NCI-H187 treated with DMSO at 0.1 percent for 48 hours (cell line): ENCODE data around the gene MBP.
"Not testable (repeated sequence)": the region's sequence is repeated elsewhere in the genome, so short reads cannot be mapped to it uniquely, and the experiment has no call there.

Source experiments
- DNase-seq: peaks from one replicate; lab custom pipeline; 2025; lab: John Stamatoyannopoulos, UW

The MBP gene

DNA sequence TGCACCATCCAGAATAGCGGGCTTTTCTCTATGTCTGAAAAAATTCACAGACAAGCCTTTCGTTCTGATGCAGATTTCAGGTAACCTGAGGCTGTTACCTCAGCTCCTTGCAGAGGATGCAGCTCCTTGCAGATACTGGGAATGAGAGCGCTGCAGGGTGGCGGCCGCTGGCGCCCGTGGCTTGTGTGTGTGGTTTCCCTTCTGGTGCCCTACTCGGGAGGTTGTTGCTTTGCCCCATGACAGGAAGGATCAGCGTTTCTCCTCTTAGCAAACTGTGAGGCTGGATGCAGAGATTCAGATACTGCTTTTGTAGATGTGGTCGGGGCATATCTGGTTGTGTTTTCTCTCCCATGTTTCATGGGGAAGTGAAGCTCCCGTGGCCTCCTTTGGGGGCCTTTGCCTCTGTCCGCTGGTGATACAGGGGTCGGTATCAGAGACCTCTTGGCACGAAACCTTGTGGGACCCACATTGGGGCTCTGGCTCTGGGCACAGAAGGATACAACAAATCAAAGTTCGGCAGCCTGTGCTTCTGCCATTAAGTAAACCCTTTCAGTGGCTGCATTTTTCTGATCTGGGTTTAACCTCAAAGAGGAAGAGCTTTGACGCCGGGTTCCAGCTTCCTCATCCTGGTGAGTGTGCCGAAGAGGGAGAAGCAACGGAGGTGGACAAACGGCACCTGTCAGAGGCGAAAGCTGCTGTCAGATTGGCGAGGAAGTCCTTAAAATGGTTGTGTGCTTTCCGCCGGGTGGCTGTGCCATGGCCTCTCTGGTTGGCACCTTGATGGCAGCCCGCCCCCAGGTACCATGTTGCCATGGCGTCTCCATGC is 127.8 kb downstream of the MBP start:
- DNase-seq: no peak

DNA sequence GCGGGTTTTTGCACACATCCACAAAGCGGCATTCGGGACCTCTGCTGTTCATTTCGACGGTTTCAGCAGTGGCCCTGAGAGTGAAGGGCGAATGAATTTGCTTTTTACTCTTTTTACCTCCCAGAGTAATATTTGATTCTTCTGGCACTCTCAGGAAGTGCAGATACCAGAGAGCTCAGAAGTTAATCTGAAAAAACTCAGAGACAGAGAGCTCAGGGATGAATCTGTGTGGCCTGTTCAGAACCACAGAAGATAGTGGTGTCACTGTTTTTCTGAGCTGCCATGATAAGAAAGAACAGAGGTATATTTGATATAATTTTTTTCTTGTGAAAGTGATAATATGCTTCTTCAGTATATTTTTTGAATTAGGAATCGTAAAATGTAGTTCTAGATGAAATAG is 129.3 kb downstream of the MBP start:
- DNase-seq: no peak

DNA sequence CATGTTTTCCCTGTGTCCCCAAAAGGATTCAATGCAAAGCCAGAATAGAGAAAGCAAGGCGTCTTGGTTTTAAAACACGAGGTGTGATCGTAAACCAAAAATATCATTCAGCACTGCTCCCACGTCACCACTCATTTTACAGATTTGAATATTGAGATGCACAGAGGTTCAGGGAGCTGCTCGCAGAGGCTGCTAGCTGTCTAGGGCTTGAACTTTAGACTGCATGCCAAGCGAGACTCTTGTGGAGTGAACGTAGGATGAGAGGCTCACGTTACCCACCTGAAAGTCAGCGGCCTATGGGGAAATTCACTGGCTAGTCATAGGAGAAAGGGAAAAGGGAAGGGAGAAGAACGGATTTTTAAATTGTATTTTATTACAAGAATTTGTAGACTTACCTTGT is 130.1 kb downstream of the MBP start:
- no peak for DNase-seq

DNA sequence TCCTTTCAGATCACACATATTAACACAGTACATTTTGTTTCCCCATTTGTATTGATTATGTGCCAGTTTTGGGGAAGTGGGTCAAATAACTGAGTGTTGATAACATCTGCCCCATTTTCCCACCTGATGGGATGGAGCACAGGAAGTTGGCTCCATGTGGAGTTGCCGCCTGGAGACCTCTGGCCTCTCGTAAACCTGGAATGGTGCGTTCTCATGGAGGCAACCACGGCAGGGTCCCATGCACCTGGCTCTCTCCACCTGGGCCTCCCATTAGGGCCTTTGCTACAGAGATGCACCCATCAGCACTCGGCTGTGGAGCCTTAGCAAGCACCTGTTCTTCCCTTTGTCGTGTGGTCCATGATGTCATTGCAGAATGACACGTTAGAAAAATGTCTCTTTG is 130.6 kb downstream of the MBP start:
- DNase-seq: no peak

DNA sequence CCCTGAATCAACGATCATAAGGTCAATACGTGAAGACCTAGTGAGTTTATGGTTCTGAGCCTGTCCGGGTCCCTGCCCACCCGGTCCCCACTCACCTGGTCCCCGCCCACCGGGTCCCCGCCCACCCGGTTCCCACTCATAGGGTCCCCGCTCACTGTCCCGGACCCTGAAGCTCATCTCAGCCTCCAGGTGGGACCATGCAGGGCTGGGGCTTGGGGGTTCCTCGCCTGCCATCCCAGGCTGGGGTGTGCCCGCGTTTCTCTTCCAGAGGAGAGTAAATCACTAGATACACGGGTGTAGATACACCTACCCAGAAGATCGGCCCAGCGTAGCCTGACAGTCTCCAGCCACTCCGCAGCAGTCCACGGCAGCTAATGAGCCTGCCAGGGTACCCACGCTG is 131.5 kb downstream of the MBP start:
- no peak for DNase-seq

DNA sequence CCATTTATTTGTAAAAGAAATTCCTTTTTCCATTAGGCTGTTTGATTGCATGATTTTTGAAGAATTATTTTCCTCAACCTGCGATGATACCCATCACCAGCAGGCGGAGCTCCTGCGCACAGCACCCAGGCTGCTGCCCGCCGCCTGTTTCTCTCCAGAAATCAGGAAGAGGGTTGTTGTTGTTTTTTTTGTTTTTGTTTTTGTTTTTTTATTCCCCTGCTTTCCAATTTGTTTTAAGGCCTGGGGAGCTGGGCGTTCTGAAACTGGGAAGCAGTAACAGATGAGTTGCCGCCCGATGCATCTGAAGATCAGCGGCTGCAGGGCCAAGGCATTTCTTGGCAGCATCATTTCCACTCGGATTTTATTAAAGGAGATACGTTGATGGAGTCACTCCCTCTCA is 132.1 kb downstream of the MBP start:
- DNase-seq: no peak

DNA sequence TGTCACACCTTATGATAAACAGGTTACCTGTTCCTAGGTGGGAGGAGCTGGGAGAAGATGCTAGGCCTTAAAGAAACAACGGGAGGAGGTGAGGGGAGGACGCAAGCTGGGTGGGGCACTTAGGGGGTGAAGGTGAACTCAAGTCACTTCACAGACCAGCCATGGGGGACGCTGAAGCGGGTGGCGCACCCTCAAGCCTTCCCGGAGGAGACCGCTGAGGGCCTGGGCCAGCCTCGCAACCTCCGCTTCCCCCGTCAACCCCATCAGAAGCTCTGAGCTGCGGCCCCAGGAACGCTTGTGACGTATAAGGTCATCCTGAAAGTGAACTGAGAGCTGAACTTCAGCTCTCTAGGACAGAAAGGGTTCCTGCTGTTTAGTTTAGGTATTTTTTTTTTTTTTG is 133.5 kb downstream of the MBP start:
- DNase-seq: no peak

DNA sequence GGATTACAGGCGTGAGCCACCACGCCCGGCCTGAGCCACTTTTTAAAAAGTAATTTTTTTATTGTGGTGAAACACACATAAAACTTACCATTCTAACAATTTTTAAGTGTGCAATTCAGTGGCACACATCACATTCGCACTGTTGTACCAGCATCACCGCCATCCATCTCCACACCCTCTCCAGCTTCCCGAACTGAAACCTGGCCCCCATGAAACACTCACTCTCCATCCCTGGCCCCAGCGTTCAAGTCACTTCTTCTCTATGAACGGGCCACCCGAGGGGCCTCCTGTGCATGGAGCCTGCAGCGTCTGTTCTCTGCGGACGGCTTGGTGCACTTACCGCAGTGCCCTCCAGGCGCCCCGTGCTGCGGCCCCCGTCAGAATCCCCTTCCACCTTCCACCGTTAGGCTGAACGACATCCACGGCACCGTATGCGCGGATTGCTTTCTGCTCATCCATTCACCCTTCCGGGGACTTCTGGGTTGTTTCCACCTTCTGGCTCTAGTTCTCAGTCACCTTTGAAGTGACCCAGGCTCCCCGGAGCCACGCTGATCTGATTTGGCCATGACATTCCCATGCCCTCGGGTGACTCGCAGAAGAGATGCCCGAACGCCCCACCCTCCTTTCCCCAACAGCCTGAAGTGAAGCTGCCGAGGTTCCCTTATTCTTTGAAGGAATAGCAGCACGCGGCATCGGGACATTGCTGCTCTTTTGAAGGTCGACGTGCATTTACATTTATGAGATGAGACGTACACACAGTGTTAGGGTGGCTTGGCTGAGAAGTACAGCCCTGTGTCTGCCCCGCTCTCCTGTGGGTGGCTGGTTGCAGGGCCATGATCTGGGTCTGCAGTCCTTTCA is 134.4 kb downstream of the MBP start:
- no peak for DNase-seq

DNA sequence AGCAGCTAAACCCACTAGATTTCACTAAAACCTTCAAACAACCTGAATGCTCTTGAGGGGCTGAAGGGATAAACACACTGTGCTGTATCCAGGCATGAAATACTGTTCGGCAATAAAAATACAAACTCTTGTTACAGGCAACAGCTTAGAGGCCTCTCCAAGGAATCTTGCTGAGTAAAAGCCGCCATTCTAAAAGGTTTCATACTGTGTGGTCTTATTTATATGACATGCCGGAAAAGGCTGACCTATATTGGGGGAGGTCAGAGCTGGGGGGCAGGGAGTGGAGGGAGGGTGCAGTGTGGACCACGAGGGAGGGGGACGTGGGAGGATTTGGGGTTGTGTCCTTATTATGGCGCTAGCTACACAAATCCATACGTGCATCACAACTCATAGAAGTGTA is 136.2 kb downstream of the MBP start:
- no peak for DNase-seq

DNA sequence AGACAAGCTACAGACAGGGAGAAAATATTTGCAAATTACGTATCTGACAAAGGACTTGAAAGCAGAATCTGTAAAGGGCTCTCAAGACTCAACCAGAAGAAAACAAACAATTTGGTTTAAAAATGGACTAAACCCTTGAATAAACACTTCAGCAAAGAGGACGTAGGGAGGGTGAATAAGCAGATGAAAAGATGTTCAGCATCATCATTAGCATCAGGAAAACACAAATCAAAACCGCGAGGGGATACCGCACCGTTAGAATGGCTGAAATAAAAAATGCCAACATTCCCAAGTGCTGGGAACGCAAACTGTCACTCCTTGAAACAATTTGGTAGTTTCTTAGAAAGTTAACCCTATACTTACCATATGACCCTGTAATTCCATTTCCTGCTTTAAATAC is 136.7 kb downstream of the MBP start:
- no peak for DNase-seq

DNA sequence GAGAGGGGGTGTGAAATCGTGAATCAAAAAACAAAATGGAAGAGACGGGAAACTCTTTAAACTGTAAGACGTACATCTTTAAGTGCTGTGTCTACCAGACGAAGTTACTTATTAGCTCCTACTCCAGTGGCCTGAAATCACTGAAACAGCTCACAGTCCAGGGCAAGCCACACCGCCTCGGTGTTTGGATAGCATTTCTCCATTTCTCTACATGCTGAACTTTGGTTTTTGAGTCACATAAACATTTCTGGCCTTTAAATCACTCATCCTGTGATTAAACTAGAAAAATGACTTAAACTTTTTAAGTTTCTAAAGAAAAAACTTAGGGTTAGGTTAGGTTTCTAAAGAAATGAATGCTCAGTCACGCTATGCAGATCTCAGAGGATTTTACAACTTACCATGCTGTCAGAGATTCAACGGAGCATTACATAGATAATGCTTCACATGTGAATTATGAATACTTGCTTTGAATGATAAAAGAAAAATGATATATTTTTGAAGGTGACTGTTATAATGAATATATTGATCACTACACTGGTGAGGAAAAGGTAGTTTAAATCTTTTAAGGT is 138.4 kb downstream of the MBP start:
- no peak for DNase-seq

DNA sequence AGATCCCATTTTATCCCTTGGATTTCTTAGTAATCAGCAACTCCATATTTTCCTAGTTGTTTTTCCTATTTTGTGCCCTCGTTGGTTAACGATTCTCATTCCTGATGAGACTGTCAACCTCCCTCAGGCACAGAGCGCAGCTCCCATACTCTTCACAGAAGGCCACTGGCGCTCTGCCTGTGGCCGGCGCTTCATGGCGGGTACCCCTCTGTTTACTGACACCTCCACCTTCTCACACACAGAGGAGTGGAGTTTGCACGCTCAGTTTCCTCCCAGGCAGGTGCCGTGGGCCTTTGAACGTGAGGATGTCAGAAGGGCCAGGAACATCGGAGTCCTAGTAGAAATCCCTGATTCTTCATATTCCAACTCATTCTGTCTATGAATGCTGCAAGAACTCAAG is 139.0 kb downstream of the MBP start:
- no peak for DNase-seq

DNA sequence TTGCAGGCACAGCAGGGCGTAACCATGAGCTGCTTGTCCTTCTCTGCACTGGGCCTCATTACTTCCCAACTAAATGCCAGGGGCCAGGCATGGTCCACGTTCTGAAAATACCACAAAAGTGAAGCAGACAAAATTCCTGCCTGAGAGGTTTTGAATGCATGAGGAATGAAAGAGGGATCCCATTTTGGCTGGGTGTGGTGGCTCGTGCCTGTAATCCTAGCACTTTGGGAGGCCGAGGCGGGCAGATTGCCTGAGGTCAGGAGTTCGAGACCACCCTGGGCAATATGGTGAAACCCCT is 139.5 kb downstream of the MBP start:
- DNase-seq: no peak

DNA sequence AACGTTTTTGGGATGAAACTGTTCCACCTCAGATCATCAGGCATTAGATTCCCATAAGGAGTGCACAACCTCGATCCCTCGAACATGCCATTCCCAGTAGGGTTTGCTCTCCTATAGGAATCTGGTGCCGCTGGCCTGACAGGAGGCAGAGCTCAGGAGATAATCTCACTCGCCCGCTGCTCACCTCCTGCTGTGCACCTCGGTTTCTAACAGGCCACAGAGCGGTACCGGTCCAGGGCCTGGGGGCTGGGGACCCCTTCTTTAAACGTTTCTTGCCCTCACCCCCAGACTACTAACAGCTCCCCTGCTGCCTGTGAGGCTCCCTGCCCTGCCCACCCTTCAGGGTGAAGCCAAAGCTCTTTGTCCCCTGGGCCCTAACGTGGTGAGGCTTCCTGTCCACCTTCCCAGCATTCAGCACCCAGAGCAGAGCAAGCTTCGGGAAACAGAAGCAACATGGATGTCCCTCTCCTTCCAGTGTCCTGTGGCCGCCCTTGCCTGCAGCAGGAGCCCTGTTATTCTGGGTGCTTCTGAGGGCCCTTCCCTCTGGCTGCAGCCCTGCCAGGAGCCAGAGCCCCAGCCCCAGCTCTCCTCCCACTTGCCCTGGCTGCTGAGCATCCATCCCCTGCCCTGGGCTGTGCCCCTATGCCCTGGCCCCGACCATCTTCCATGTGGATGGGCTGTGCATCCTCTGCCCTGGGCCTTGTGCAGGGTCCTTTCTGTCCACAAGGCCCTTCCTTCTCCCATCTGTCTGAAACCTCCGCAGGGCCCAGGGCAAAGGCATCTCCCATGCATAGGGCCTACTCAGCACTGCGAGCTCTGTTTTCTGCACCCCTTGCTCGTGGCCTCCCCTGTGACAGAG is 140.1 kb downstream of the MBP start:
- no peak for DNase-seq

DNA sequence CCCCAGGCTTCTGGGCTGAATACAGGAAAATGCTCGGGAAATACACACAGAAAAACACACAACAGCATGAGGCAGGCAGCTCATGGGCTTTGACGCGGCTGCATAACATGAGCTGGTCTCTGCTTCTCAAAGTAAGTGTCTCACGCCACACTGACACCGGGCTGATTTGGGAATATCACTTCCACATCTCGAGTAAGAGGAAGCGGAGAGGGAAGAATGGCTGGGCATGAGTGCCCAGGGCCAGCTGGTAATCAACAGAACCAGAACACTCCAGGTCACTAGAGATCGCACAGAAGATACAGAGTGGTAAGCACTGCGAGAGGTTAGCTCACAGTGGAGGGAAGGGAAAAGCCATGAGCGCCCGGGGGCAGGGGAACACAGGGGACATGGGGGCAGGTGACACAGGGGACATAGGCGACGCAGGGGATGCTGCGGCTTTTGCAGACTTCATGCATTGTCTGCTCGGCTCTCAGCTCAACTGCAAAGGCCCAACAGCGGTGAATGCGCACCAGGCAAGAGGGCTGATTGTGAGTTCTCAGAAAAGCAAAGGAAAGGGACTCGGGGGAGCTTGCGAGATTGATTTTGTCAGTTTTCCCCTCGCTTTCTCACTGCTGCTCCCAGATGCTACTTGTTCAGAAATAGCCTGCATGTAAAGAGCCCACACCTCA is 141.4 kb downstream of the MBP start:
- DNase-seq: no peak

DNA sequence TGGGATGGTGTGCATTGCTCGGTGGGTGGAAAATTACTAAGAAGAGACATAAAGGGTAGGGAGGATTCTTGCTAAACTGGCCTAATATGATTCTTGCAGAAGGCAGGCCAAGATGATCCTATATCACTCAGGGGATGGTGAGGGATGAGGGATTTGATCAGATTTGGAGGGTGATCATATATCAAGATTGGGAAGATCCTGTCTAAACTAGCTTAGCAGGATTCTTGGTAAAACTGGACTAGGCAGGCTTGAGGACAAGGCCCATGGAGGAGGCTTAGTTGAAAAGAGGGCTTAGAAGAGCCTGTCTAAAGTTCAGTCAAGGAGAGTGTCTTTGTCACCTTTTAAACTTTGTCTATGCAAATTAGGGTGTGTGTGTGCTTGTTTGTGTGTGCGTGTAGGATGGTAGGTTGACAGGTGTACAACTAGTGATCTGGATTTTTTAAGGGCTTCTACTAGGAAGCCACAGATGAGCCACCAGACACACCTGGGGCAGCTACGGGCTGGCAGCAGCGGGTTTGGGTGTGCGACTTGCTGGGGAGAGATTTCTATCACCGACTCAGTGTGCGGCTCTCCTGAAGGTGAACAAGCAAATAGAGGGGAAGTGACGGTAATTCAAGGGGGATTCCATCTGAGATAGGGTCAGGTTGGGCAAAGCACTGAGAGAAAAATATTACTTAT is 142.1 kb downstream of the MBP start:
- not testable (repeated sequence) for DNase-seq

DNA sequence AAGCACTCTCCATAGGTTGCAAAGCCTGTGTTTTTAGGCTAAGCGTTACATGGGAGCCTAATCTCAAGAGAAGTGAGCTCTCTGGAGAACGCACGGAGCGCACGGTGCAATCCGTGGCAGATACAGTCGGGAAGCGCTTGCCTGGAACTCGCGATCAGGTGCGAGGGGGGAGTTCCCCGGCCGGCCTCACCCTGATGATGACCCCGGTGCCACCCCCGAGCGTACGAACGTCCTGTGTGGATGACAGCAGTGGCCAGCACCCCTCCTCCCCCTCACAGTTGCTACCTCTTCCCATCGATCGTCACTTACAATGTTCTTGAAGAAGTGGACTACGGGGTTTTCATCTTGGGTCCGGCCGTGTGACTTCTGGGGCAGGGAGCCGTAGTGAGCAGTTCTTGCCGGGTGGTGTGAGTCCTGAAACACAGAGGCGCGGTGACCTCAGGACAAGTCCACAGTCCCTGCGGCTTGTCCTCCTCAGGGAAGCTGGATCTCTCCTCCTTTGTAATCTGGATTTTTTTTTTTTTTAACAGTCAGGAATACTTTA is 142.9 kb downstream of the MBP start:
- DNase-seq: no peak

DNA sequence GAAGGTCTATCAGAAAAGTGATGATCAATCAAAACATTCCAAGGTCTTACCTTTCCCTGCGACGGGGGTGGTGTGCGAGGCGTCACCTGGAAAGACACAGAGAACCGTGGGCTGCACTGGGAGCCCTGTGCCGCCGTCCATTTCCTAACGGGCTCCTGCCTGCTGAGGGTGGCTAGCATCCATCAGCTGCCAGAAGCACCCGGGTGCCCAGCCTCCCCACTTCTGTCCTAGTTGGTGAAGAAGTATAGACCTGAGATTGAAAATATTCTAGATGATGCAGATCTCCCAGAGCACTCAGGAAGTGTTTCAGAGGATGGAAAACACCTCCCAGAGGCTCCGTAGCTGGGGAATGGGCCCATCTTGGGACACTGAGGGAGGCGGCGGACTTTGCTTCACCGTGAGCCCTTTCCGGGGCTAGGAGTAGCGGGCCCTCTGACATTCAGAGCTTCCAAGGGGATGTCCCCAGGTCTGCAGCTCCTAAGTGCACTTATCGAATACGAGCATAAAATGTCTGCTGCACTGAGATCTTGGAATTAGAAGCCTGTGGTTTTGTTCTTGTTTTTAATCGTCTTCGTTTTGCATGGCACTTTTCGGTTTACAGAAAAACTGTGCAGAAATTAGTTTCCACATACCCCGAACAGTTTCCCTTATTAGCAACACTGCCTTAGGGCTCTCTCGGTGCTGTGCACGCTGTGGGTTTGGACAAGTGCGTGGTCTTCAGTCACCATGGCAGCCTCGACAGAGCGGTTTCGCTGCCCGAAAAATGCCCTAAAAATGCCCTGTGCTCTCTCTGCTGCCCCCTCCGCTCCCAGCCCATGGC is 143.5 kb downstream of the MBP start:
- DNase-seq: no peak

DNA sequence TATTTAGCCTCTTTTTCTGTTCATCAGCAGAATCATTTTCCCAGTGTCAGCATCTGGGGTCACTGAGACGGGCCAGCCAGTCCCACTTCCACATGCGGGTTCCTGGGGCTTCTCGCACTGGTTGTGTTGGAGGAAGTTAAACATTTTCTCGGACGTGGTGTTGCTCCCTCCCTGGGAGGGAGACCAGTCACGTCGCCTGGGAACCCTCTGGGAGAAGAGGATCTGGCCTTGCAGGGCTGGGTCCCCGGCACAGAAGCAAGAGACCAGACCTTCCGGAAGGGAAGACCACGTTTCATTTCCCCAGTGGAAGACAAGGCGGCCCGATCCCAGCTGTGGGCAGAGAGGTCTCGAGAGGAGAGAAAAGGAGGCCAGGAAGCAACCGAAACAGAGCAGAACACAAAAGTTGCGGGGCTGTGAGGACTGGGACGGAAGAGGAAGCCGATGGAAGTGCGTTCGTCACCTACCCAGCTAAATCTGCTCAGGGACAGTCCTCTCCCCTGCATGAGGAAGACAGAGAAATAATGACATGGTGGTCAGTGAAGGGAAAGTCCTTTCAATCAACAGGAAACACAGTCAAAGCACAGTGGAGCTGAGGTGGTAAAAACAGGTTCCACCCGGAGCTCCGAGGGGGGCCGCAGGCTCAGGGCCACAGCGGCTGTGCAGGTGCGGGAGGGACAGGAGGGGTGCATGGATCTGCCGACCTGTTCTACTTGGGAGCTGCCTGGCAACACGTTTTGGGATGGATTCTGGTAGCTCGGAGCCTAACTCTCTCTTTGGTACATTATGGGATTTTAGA is 144.4 kb downstream of the MBP start:
- no peak for DNase-seq
